KMS-11 (cell line): Measurements from ENCODE around the gene RAB4A.
"Not testable (repeated sequence)": the region's sequence is repeated elsewhere in the genome, so short reads cannot be mapped to it uniquely, and the experiment has no call there.

Experiments used
- H2AFZ ChIP-seq: fragments of 200-600 bp; sonication (generic); 2 replicates; pipeline ENCODE4 v1.6.1; 2016; ENCODE audit warnings: antibody characterized with exemption, mixed run types, low read depth
- H3K27ac ChIP-seq: fragments of 200-600 bp; sonication (generic); 2 replicates; pipeline ENCODE4 v1.6.1; 2016; ENCODE audit warnings: mild to moderate bottlenecking, mixed run types
- H3K27me3 ChIP-seq: fragments of 200-600 bp; sonication (generic); 2 replicates; pipeline ENCODE4 v1.6.1; 2017; ENCODE audit warnings: mild to moderate bottlenecking, low read depth, mixed run types, moderate library complexity; ENCODE audit not compliant: insufficient read depth
- H3K36me3 ChIP-seq: fragments of 200-600 bp; sonication (generic); 2 replicates; pipeline ENCODE4 v1.6.1; 2017; ENCODE audit warnings: mild to moderate bottlenecking, mixed run types; ENCODE audit not compliant: insufficient read depth
- H3K4me1 ChIP-seq: fragments of 200-600 bp; sonication (generic); 2 replicates; pipeline ENCODE4 v1.6.1; 2016; ENCODE audit warnings: mild to moderate bottlenecking, low read depth, mixed run types; ENCODE audit not compliant: poor library complexity, severe bottlenecking
- H3K4me2 ChIP-seq: fragments of 200-600 bp; sonication (generic); 2 replicates; pipeline ENCODE4 v1.7.0; 2016; ENCODE audit warnings: mild to moderate bottlenecking, mixed run types
- H3K4me3 ChIP-seq: fragments of 200-600 bp; sonication (generic); IDR thresholded peaks from 2 replicates; pipeline ENCODE4 v1.6.1; 2017; ENCODE audit warnings: low read depth, low read length, mixed read lengths; ENCODE audit not compliant: insufficient read depth
- H3K79me2 ChIP-seq: fragments of 200-600 bp; sonication (generic); 2 replicates; pipeline ENCODE4 v1.6.1; 2016; ENCODE audit warnings: low read depth, mixed run types; ENCODE audit not compliant: insufficient read depth
- H3K9ac ChIP-seq: fragments of 200-600 bp; sonication (generic); 2 replicates; pipeline ENCODE4 v1.6.1; 2016; ENCODE audit warnings: mild to moderate bottlenecking, mixed run types
- H4K20me1 ChIP-seq: fragments of 200-600 bp; sonication (generic); 2 replicates; pipeline ENCODE4 v1.6.1; 2016; ENCODE audit warnings: mild to moderate bottlenecking, mixed run types; ENCODE audit not compliant: insufficient read depth
- TF ChIP-seq, protein P1 (sequence below): fragments of 200-600 bp; sonication (generic); conservative IDR thresholded peaks from 2 replicates; pipeline ENCODE4 v1.6.1; 2017; ENCODE audit warnings: low read depth, mild to moderate bottlenecking, antibody characterized with exemption, low read length, moderate library complexity, mixed read lengths

The RAB4A gene

GRCh38 chr1:229287267-229287666 is 16.4 kb downstream of the RAB4A start:
- no peak overlapping the region for H3K27ac ChIP-seq
- no peaks in the 10 kb centered on the region; the same call in 1 of the 2 replicates for H4K20me1 ChIP-seq
- no peaks in the 10 kb centered on the region for H3K36me3 ChIP-seq
- H2AFZ ChIP-seq, result no peak overlapping the region
- H3K4me2 ChIP-seq, result no peak overlapping the region
- TF ChIP-seq, protein P1, sequence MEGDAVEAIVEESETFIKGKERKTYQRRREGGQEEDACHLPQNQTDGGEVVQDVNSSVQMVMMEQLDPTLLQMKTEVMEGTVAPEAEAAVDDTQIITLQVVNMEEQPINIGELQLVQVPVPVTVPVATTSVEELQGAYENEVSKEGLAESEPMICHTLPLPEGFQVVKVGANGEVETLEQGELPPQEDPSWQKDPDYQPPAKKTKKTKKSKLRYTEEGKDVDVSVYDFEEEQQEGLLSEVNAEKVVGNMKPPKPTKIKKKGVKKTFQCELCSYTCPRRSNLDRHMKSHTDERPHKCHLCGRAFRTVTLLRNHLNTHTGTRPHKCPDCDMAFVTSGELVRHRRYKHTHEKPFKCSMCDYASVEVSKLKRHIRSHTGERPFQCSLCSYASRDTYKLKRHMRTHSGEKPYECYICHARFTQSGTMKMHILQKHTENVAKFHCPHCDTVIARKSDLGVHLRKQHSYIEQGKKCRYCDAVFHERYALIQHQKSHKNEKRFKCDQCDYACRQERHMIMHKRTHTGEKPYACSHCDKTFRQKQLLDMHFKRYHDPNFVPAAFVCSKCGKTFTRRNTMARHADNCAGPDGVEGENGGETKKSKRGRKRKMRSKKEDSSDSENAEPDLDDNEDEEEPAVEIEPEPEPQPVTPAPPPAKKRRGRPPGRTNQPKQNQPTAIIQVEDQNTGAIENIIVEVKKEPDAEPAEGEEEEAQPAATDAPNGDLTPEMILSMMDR, result no peak
- H3K4me3 ChIP-seq, result no peak overlapping the region
- peaks cover 10% of the 10 kb centered on the region for H3K4me1 ChIP-seq
- no peaks in the 10 kb centered on the region for H3K27me3 ChIP-seq
- H3K79me2 ChIP-seq, result peaks cover 26% of the 10 kb centered on the region
- no peak overlapping the region for H3K9ac ChIP-seq

GRCh38 chr1:229288516-229288915 is 17.6 kb downstream of the RAB4A start:
- H3K4me3 ChIP-seq, result no peak overlapping the region
- no peak overlapping the region for H3K9ac ChIP-seq
- H2AFZ ChIP-seq, result no peak overlapping the region
- TF ChIP-seq, protein P1, result no peak
- H3K27me3 ChIP-seq, result no peaks in the 10 kb centered on the region
- H4K20me1 ChIP-seq, result no peaks in the 10 kb centered on the region; the same call in 1 of the 2 replicates
- peaks cover 13% of the 10 kb centered on the region; the same call in 1 of the 2 replicates for H3K79me2 ChIP-seq
- peaks cover 10% of the 10 kb centered on the region for H3K4me1 ChIP-seq
- H3K27ac ChIP-seq, result no peak overlapping the region
- H3K36me3 ChIP-seq, result no peaks in the 10 kb centered on the region
- no peak overlapping the region for H3K4me2 ChIP-seq

DNA sequence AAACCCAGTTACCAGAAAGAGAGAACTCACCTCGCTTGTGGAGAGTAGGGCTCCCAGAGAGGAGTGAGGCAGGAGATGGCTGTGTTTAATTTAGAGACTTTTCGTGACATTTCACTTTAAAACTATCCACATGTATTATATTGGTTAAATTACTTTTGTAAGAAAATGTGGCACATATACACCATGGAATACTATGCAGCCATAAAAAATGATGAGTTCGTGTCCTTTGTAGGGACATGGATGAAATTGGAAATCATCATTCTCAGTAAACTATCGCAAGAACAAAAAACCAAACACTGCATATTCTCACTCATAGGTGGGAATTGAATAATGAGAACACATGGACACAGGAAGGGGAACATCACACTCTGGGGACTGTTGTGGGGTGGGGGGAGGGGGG is 20.8 kb downstream of the RAB4A start:
- H3K4me2 ChIP-seq, H3K9ac ChIP-seq, H3K79me2 ChIP-seq, H2AFZ ChIP-seq, H3K36me3 ChIP-seq, H3K27me3 ChIP-seq, H3K27ac ChIP-seq, H4K20me1 ChIP-seq, H3K4me1 ChIP-seq, H3K4me3 ChIP-seq: not testable (repeated sequence)

DNA sequence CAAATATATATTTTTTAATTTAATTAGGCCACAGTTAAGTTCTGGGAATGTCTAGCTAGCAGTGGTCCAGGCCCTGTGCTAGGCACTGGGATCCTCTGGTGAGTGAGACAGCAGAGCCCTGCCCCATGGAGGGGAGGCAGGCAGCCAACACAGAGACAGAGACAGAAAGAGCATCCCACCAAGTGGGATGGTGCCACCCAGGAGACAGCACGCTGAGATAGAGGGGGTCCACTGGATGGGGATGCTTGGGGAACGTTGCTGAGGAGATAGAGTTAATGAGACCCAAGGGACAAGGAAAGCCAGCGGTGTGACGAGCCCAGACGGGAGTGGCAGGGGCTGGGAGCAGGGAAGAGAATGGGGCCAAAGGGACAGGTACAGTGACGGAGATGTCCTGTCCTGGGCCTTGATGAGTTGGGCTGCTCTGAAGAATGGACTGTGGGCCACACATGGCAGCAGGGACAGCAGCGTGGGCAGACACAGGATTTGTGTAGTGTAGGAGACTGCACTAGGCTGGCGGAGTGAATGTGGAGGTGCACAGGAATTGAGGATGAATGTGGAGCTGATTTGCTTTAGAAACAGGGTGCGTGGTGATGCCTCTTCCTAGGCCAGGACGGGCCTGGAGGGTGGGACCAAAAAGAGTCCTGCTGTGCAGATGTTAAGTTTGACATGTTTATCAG is 22.8 kb downstream of the RAB4A start:
- no peak overlapping the region for H3K4me3 ChIP-seq
- H3K36me3 ChIP-seq, result no peaks in the 10 kb centered on the region
- H4K20me1 ChIP-seq, result no peaks in the 10 kb centered on the region
- no peaks in the 10 kb centered on the region for H3K79me2 ChIP-seq
- TF ChIP-seq, protein P1, result no peak
- H2AFZ ChIP-seq, result no peak overlapping the region
- no peak overlapping the region for H3K4me2 ChIP-seq
- no peaks in the 10 kb centered on the region for H3K4me1 ChIP-seq
- H3K9ac ChIP-seq, result no peak overlapping the region
- H3K27me3 ChIP-seq, result no peaks in the 10 kb centered on the region
- no peak overlapping the region for H3K27ac ChIP-seq

DNA sequence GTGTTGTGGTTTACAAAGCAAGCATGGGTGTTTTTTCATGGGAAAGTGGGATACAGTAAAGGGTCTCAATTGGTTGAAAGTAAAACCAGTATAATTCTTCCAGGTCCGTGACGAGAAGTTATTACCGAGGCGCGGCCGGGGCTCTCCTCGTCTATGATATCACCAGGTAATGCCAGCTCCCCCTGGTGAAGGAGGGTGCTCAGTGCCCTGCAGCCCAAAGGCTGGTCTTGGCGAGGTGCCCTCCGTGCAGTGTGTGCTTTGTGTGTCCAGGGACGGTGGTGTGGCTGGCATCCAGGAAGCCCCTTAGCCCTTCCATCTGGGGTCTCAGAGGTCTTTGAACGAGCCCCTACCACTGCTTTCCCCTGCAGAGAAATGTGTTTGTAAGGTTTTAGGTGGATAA is 24.8 kb downstream of the RAB4A start:
- Histone ChIP-seq H3K27me3 (no peaks in the 10 kb centered on the region), H3K27ac (no peak overlapping the region), H3K4me2 (no peak overlapping the region), H3K36me3 (no peaks in the 10 kb centered on the region), H4K20me1 (no peaks in the 10 kb centered on the region), H3K79me2 (no peaks in the 10 kb centered on the region), H3K4me1 (no peaks in the 10 kb centered on the region), H3K4me3 (no peak overlapping the region), H2AFZ (no peak overlapping the region), H3K9ac (no peak overlapping the region)
- TF ChIP-seq, protein P1, result no peak
